IMR-90 (cell line): ENCODE data around the gene ZSCAN5B. TPM values are rescaled to one million over a fixed set of nuclear protein-coding genes. Genes with fewer than 3 reads are reported as not detected.
"Not testable (repeated sequence)": the region's sequence is repeated elsewhere in the genome, so short reads cannot be mapped to it uniquely, and the experiment has no call there.

ENCODE experiments used
- ATAC-seq: fragments of 200-7000 bp; cut with Tn5 transposase; 2 replicates; pipeline ENCODE4 v1.9.1; 2020; ENCODE audit warnings: low read depth, mild to moderate bottlenecking, moderate library complexity
- BruUV-seq: library from RNA; stranded (reverse); fragments of 400-500 nt; replicated peaks from 2 replicates; lab custom pipeline; 2021; lab: Mats Ljungman, UMichigan
- CTCF ChIA-PET: fragments of 300-600 bp; formaldehyde crosslinking; extraction: SDS; loops from one replicate; lab custom pipeline; 2021; ENCODE audit warnings: antibody characterized with exemption; lab: Yijun Ruan, JAX
- POLR2A ChIA-PET: fragments of 300-600 bp; sonication (Branson Sonifier 250); formaldehyde crosslinking; loops from one replicate; lab custom pipeline; 2022; ENCODE audit warnings: antibody characterized with exemption; ENCODE audit not compliant: unreplicated experiment; lab: Charles Lee
- DNase-seq: peaks from one replicate; pipeline ENCODE4 v3.0.0; 2013
- H2AFZ ChIP-seq: replicated peaks from 2 replicates; pipeline ENCODE3; 2013; ENCODE audit warnings: low read length, mild to moderate bottlenecking; ENCODE audit not compliant: poor library complexity
- H2AK5ac ChIP-seq: 2 replicates; pipeline ENCODE4 v1.6.1; 2013; ENCODE audit warnings: low read depth, low read length, inconsistent platforms
- H2AK9ac ChIP-seq: replicated peaks from 2 replicates; pipeline ENCODE3; 2013; ENCODE audit warnings: mild to moderate bottlenecking, low read depth, low read length, moderate library complexity; ENCODE audit not compliant: poor library complexity
- H2BK120ac ChIP-seq: 2 replicates; pipeline ENCODE4 v1.6.1; 2013; ENCODE audit warnings: low read depth, low read length, inconsistent platforms
- H2BK15ac ChIP-seq: 3 replicates; pipeline ENCODE4 v1.6.1; 2013; ENCODE audit warnings: low read depth, low read length, inconsistent platforms
- H2BK20ac ChIP-seq: 2 replicates; pipeline ENCODE4 v1.6.1; 2013; ENCODE audit warnings: low read depth, mild to moderate bottlenecking, inconsistent platforms, low read length, moderate library complexity
- H2BK5ac ChIP-seq: 2 replicates; pipeline ENCODE4 v1.6.1; 2013; ENCODE audit warnings: mild to moderate bottlenecking, low read depth, low read length, inconsistent platforms; ENCODE audit not compliant: poor library complexity, severe bottlenecking
- H3K14ac ChIP-seq: replicated peaks from 2 replicates; pipeline ENCODE4 v1.6.1; 2013; ENCODE audit warnings: low read depth, low read length, inconsistent platforms
- H3K18ac ChIP-seq: 2 replicates; pipeline ENCODE4 v1.6.1; 2013; ENCODE audit warnings: low read depth, low read length, control low read depth
- H3K23ac ChIP-seq: 2 replicates; pipeline ENCODE4 v1.6.1; 2013; ENCODE audit warnings: low read depth, low read length, inconsistent platforms
- H3K27ac ChIP-seq: 2 replicates; pipeline ENCODE4 v1.5.1; 2013; ENCODE audit warnings: mild to moderate bottlenecking, control low read depth, low read length; ENCODE audit not compliant: insufficient read depth
- H3K27me3 ChIP-seq: 2 replicates; pipeline ENCODE4 v1.6.1; 2013; ENCODE audit warnings: low read length; ENCODE audit not compliant: control insufficient read depth, insufficient read depth
- H3K36me3 ChIP-seq: 2 replicates; pipeline ENCODE4 v1.6.1; 2013; ENCODE audit warnings: low read length, mixed read lengths; ENCODE audit not compliant: control insufficient read depth, insufficient read depth
- H3K4ac ChIP-seq: 2 replicates; pipeline ENCODE4 v1.6.1; 2013; ENCODE audit warnings: low read depth, low read length, inconsistent platforms
- H3K4me1 ChIP-seq: 2 replicates; pipeline ENCODE4 v1.6.1; 2013; ENCODE audit warnings: low read length, mixed read lengths; ENCODE audit not compliant: control insufficient read depth, insufficient read depth
- H3K4me2 ChIP-seq: 2 replicates; pipeline ENCODE4 v1.6.1; 2013; ENCODE audit warnings: low read depth, mild to moderate bottlenecking, control low read depth, low read length, moderate library complexity
- H3K4me3 ChIP-seq: 2 replicates; pipeline ENCODE4 v1.5.1; 2013; ENCODE audit warnings: low read depth, mild to moderate bottlenecking, control low read depth, low read length, moderate library complexity; ENCODE audit not compliant: insufficient read depth
- H3K56ac ChIP-seq: 2 replicates; pipeline ENCODE4 v1.6.1; 2013; ENCODE audit warnings: low read length, inconsistent platforms; ENCODE audit not compliant: insufficient read depth; ENCODE audit errors: extremely low read depth
- H3K79me1 ChIP-seq, 2 experiments: 2 replicates each; pipeline ENCODE4 v1.6.1; 2013; ENCODE audit warnings: low read length in 2 of 2, inconsistent platforms in 1 of 2, low read depth in 1 of 2
- H3K9ac ChIP-seq: 2 replicates; pipeline ENCODE4 v1.6.1; 2013; ENCODE audit warnings: low read depth, low read length, control low read depth
- H3K9me1 ChIP-seq: 2 replicates; pipeline ENCODE4 v1.6.1; 2013; ENCODE audit warnings: low read length, inconsistent platforms; ENCODE audit not compliant: insufficient read depth
- H3K9me3 ChIP-seq: 2 replicates; pipeline ENCODE4 v1.6.1; 2013; ENCODE audit warnings: low read length; ENCODE audit not compliant: control insufficient read depth, insufficient read depth
- H4K20me1 ChIP-seq: 2 replicates; pipeline ENCODE4 v1.6.1; 2013; ENCODE audit warnings: low read length, inconsistent platforms; ENCODE audit not compliant: insufficient read depth
- H4K5ac ChIP-seq: 2 replicates; pipeline ENCODE4 v1.6.1; 2013; ENCODE audit warnings: mild to moderate bottlenecking, low read depth, low read length, control low read depth
- H4K8ac ChIP-seq, 2 experiments: 2 replicates each; pipeline ENCODE4 v1.6.1; 2013; ENCODE audit warnings: low read depth in 2 of 2, low read length in 2 of 2, control low read depth in 1 of 2, inconsistent platforms in 1 of 2
- H4K91ac ChIP-seq: 2 replicates; pipeline ENCODE4 v1.6.1; 2013; ENCODE audit warnings: low read depth, low read length, inconsistent platforms; ENCODE audit not compliant: insufficient read depth
- WGBS, 2 experiments: methylation state at CpG; one replicate each; pipeline versions ENCODE4 v1.1.5 to v1.1.7; 2013; ENCODE audit warnings: missing lambda C conversion rate in 2 of 2; ENCODE audit not compliant: insufficient read length in 1 of 2; ENCODE audit errors: extremely low coverage in 2 of 2; 5-methylcytosine and 5-hydroxymethylcytosine counted together
- dilution Hi-C: fragments of 300-500 bp; cut with HindIII; formaldehyde crosslinking; loops from one replicate; pipeline ENCODE4 v1.14.3; 2018; ENCODE audit warnings: low sequenced_read_pairs; ENCODE audit not compliant: unreplicated experiment
- in situ Hi-C: fragments of 300-500 bp; cut with MboI; formaldehyde crosslinking; loops from 3 replicates; pipeline ENCODE4 v1.14.3; 2019; ENCODE audit warnings: low sequenced_read_pairs, inconsistent platforms, mixed read lengths
- intact Hi-C: fragments of 100-400 bp; cut with micrococcal nuclease; formaldehyde crosslinking; loops from 2 replicates; pipeline ENCODE4 v1.10.0; 2022
- polyA plus RNA-seq, 3 experiments: library from polyadenylated mRNA; depleted of rRNA; stranded (reverse); fragments of >200 nt; gene quantifications; 2 replicates each; pipeline ENCODE4 v1.2.3, GENCODE V29; 2012; ENCODE audit warnings: low replicate concordance in 1 of 3
- total RNA-seq: library from RNA; depleted of rRNA; stranded (reverse); fragments of >200 nt; gene quantifications from 2 replicates; pipeline ENCODE4 v1.2.3, GENCODE V29; 2012

Gene ZSCAN5B
- total and polyA plus RNA-seq, 2 of the 4 experiments (the other 2 are of a cell fraction), result not detected

- H2AFZ ChIP-seq, H4K91ac ChIP-seq, POLR2A ChIA-PET, H3K27me3 ChIP-seq, H2BK5ac ChIP-seq, dilution Hi-C loops, H3K23ac ChIP-seq, H2BK15ac ChIP-seq, H2AK5ac ChIP-seq, ATAC-seq, intact Hi-C loops, DNase-seq, H3K18ac ChIP-seq, H3K9ac ChIP-seq, H3K4ac ChIP-seq, CTCF ChIA-PET, H3K56ac ChIP-seq, BruUV-seq, H4K8ac ChIP-seq, H2BK120ac ChIP-seq, H4K5ac ChIP-seq, H2BK20ac ChIP-seq, H3K14ac ChIP-seq, H3K9me3 ChIP-seq, H3K27ac ChIP-seq, H3K4me2 ChIP-seq, H3K4me3 ChIP-seq, H2AK9ac ChIP-seq, H3K9me1 ChIP-seq, H3K4me1 ChIP-seq: not testable (repeated sequence)
- in situ Hi-C loops, result loop anchor here (25.0 kb wide), 2 partner anchors 462 to 1687 kb away; partner anchors contain the start of genes CDC42EP5, EPN1 and LENG9
- Histone ChIP-seq H3K79me1 (peaks cover 25 to 41% of the 10 kb centered on the region in 2 experiments), H4K20me1 (peaks cover 21% of the 10 kb centered on the region), H3K36me3 (peaks cover 29% of the 10 kb centered on the region)
- 97% methylated on average over 6 of the region's 12 CpGs; no CpG with 5 or more reads in 1 of the 2 experiments for WGBS, 2 experiments
Observed at GRCh38 chr19:56148955-56149655, 48.5 kb downstream of the ZSCAN5B start.
